GM21381 (cell line): ENCODE results near the gene ADGRD1.

Experiments used
- ATAC-seq: cut with Tn5 transposase; IDR thresholded peaks from one replicate; pipeline ENCODE4 v1.9.1; 2021; ENCODE audit warnings: mild to moderate bottlenecking, moderate library complexity; ENCODE audit not compliant: unreplicated experiment

ADGRD1 gene

GRCh38 chr12:131130311-131130911 is 176.7 kb downstream of the ADGRD1 start:
- ATAC-seq, result no peak

- ATAC-seq, result no peak
Observed at GRCh38 chr12:131131077-131131807, 177.5 kb downstream of the ADGRD1 start.

- no peak for ATAC-seq
Observed at GRCh38 chr12:131131808-131132117, 178.1 kb downstream of the ADGRD1 start.

GRCh38 chr12:131132118-131132892 is 178.6 kb downstream of the ADGRD1 start:
- peak; percentile 62 for ATAC-seq

GRCh38 chr12:131133015-131133905 is 179.6 kb downstream of the ADGRD1 start:
- no peak for ATAC-seq

- no peak for ATAC-seq
Observed at GRCh38 chr12:131133994-131134393, 180.3 kb downstream of the ADGRD1 start.

GRCh38 chr12:131134523-131135310 is 181.0 kb downstream of the ADGRD1 start:
- no peak for ATAC-seq

- ATAC-seq, result no peak
Observed at GRCh38 chr12:131135311-131135785, 181.6 kb downstream of the ADGRD1 start.

- no peak for ATAC-seq
Observed at GRCh38 chr12:131135786-131136538, 182.3 kb downstream of the ADGRD1 start.

GRCh38 chr12:131136539-131136872 is 182.8 kb downstream of the ADGRD1 start:
- ATAC-seq, result no peak

GRCh38 chr12:131137009-131137835 is 183.5 kb downstream of the ADGRD1 start:
- ATAC-seq, result no peak

GRCh38 chr12:131137836-131138637 is 184.3 kb downstream of the ADGRD1 start:
- ATAC-seq, result no peak

- no peak for ATAC-seq
Observed at GRCh38 chr12:131138638-131139362, 185.1 kb downstream of the ADGRD1 start.

GRCh38 chr12:131139363-131140068 is 185.8 kb downstream of the ADGRD1 start:
- ATAC-seq, result no peak

- no peak for ATAC-seq
Observed at GRCh38 chr12:131140069-131140435, 186.3 kb downstream of the ADGRD1 start.

GRCh38 chr12:131140697-131141096 is 187.0 kb downstream of the ADGRD1 start:
- no peak for ATAC-seq

GRCh38 chr12:131141514-131141913 is 187.8 kb downstream of the ADGRD1 start:
- ATAC-seq, result no peak
